Adipose tissue (tissue), 3 donors: ENCODE measurements around the gene EWSR1. TPM values are rescaled to one million over a fixed set of nuclear protein-coding genes. Genes with fewer than 3 reads are reported as not detected.

Source experiments
- H3K27ac ChIP-seq: one replicate; pipeline ENCODE4 v1.5.1; 2013; ENCODE audit warnings: low read depth, low read length
- WGBS, 3 donors: extraction: QIAGEN DNeasy Blood & Tissue Kit; methylation state at CpG; one replicate each; pipeline ENCODE4 v1.1.7; 2013; 5-methylcytosine and 5-hydroxymethylcytosine counted together
- polyA plus RNA-seq, 3 donors: library from polyadenylated mRNA; stranded (reverse); fragments of 200-250 nt; gene quantifications; one replicate each; pipeline ENCODE4 v1.2.3, GENCODE V29; 2013
- donor health status: healthy with polysubstance abuse.
- donor health status: Bipolar disorder and iron deficiency.
- donor health status: healthy.

The EWSR1 gene
- polyA plus RNA-seq, 3 donors: 73.4 to 147 (median 120) TPM

GRCh38 chr22:29311464-29312217, 43.6 kb downstream of the EWSR1 start:
- 46 to 77% (median 60%) methylated on average over 46 to 50 of the region's 50 CpGs for WGBS, 3 donors
- H3K27ac ChIP-seq: no peak overlapping the region

GRCh38 chr22:29312218-29313125, 44.4 kb downstream of the EWSR1 start:
- 91 to 94% (median 91%) methylated on average over 25 of the region's 25 CpGs for WGBS, 3 donors
- H3K27ac ChIP-seq: no peak overlapping the region

GRCh38 chr22:29313126-29313575, 45.1 kb downstream of the EWSR1 start:
- no peak overlapping the region for H3K27ac ChIP-seq
- WGBS, 3 donors: 14 to 22% (median 17%) methylated on average over 43 to 44 of the region's 44 CpGs

GRCh38 chr22:29313576-29314466, 45.8 kb downstream of the EWSR1 start:
- WGBS, 3 donors: 18 to 21% (median 18%) methylated on average over 51 of the region's 51 CpGs
- H3K27ac ChIP-seq: no peak overlapping the region

GRCh38 chr22:29314537-29315285, 46.6 kb downstream of the EWSR1 start:
- WGBS, 3 donors: 3% methylated on average over 58 to 69 of the region's 69 CpGs
- H3K27ac ChIP-seq: no peak overlapping the region

GRCh38 chr22:29315286-29316140, 47.4 kb downstream of the EWSR1 start, which contains the start of gene RASL10A:
TSS of gene RASL10A (minus strand) at chr22:29315697. CDS start at chr22:29315246, 451 bp downstream.
- 4 to 6% (median 4%) methylated on average over 66 to 101 of the region's 103 CpGs for WGBS, 3 donors

GRCh38 chr22:29316141-29316828, 48.2 kb downstream of the EWSR1 start:
- 51 to 64% (median 54%) methylated on average over 18 of the region's 18 CpGs for WGBS, 3 donors
- no peak overlapping the region for H3K27ac ChIP-seq

More at GRCh38 chr22:29315286-29316140, 47.4 kb downstream of the EWSR1 start, which contains the start of gene RASL10A:
- H3K27ac ChIP-seq: no peak within 1 kb of the TSS

GRCh38 chr22:29317827-29318454, 49.9 kb downstream of the EWSR1 start:
- 92 to 95% (median 92%) methylated on average over 17 to 18 of the region's 18 CpGs for WGBS, 3 donors
- H3K27ac ChIP-seq: no peak overlapping the region

GRCh38 chr22:29319072-29319471, 51.0 kb downstream of the EWSR1 start:
- no peak overlapping the region for H3K27ac ChIP-seq
- WGBS, 3 donors: 78 to 89% (median 81%) methylated on average over 2 of the region's 2 CpGs

GRCh38 chr22:29320546-29320945, 52.5 kb downstream of the EWSR1 start:
- 55 to 80% (median 66%) methylated on average over 1 of the region's 1 CpG for WGBS, 3 donors
- H3K27ac ChIP-seq: no peak overlapping the region

- H3K27ac ChIP-seq: no peak overlapping the region
Observed at GRCh38 chr22:29323641-29324040, 55.6 kb downstream of the EWSR1 start.

GRCh38 chr22:29325356-29325755, 57.3 kb downstream of the EWSR1 start:
- no peak overlapping the region for H3K27ac ChIP-seq
- WGBS, 3 donors: 80 to 83% (median 81%) methylated on average over 8 of the region's 8 CpGs

- H3K27ac ChIP-seq: no peak overlapping the region
- 58 to 60% (median 59%) methylated on average over 9 of the region's 9 CpGs for WGBS, 3 donors
Observed at GRCh38 chr22:29325785-29326315, 57.8 kb downstream of the EWSR1 start.

- 87 to 93% (median 91%) methylated on average over 10 of the region's 10 CpGs for WGBS, 3 donors
- H3K27ac ChIP-seq: no peak overlapping the region
Observed at GRCh38 chr22:29326481-29326880, 58.4 kb downstream of the EWSR1 start.

- no peak overlapping the region for H3K27ac ChIP-seq
- WGBS, 3 donors: 82 to 89% (median 82%) methylated on average over 15 of the region's 15 CpGs
Observed at GRCh38 chr22:29327089-29327764, 59.2 kb downstream of the EWSR1 start.
